Limb (tissue), 2 donors: Measurements from ENCODE around the gene PM20D2.
"Not testable (repeated sequence)": the region's sequence is repeated elsewhere in the genome, so short reads cannot be mapped to it uniquely, and the experiment has no call there.

Source experiments
- DNase-seq, 2 donors: peaks; one replicate each; pipeline ENCODE4 v3.0.0-alpha.2; 2016; ENCODE audit errors: extremely low spot score in 2 of 2

Gene PM20D2, protein sequence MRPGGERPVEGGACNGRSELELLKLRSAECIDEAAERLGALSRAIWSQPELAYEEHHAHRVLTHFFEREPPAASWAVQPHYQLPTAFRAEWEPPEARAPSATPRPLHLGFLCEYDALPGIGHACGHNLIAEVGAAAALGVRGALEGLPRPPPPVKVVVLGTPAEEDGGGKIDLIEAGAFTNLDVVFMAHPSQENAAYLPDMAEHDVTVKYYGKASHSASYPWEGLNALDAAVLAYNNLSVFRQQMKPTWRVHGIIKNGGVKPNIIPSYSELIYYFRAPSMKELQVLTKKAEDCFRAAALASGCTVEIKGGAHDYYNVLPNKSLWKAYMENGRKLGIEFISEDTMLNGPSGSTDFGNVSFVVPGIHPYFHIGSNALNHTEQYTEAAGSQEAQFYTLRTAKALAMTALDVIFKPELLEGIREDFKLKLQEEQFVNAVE

DNA sequence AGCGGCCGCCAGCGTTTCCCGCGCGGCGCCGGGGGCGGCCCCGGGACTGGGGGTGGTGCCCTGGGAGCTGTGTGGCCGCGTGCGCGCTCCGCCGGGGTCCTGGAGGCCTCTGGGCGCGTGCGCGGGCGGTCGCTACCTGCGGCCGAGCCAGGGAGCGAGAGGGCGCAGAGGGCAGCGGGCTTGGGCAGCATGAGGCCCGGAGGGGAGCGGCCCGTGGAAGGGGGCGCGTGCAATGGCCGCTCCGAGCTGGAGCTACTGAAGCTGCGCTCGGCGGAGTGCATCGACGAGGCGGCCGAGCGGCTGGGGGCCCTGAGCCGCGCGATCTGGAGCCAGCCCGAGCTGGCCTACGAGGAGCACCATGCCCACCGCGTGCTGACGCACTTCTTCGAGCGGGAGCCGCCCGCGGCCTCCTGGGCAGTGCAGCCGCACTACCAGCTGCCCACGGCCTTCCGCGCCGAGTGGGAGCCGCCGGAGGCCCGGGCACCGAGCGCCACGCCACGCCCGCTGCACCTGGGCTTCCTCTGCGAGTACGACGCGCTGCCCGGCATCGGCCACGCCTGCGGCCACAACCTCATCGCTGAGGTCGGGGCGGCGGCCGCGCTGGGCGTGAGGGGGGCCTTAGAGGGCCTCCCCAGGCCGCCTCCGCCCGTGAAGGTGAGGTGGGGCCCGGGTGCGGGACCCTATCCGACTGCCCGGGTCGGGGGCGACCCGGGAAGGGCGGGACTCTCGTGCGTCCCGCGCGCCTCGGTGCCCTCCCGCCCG, at the start of gene PM20D2:
PM20D2 (plus strand) TSS at position 100 of the 762 bp plus-strand sequence; CDS start at position 190, 90 bp downstream.
- peak in 1 of 2 donors; percentile 83 for DNase-seq

DNA sequence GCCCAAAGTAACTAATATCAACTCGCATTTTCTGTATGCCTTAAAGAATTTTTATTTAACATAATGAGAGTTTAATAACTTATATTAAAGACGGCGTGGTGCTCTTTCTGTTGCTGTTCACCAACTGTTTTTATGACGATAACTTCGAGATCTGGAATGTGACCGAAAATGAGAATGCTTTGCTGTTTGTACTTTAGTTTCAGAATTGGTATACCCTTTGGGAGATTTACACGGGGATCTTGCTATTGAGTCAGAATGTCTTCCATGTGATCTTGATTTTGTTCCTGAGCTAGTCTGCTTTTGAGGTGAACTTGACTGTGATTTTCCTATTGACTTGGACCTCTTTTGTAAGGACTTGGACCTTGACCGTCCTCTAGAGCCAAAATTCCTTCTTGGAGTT, 47.4 kb upstream of the PM20D2 start:
- no peak for DNase-seq

DNA sequence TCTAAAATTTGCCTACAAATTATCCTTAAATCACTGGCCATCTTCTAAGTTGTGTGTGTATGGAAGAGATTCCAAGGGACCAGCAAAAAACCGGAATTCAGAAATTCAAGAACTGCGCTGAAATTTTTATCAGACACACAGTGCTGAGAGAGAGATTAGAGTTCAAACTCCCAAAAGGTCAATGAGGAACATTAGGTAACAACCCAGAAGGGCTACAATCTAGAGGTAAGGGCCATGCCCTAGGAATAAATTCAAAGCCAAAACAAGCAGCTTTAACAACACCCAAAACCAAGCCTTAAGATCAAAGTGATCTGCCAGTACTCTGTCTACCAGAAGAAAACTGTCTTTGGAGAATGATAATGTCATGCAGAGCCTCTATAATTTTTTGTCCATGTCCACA, 45.7 kb upstream of the PM20D2 start:
- DNase-seq = no peak

DNA sequence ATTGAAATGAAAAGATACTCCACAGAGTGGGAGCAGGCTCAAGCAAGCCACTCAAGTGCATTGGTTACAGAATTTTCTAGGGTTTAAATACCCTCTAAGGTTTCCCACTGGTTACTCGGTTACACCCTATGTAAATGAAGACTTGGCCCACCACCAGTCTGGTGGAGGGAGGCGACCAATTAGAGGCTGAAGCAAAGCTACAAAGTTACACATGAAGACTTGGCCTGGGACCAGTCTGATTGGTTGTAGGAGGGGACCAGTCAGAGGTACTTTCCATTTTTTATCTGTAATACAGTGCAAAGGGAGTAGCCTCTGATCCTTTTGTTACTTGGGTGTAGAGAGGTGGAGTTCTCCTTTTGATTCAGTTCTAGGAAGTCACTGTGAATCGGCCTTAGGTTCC, 35.6 kb upstream of the PM20D2 start:
- no peak for DNase-seq

DNA sequence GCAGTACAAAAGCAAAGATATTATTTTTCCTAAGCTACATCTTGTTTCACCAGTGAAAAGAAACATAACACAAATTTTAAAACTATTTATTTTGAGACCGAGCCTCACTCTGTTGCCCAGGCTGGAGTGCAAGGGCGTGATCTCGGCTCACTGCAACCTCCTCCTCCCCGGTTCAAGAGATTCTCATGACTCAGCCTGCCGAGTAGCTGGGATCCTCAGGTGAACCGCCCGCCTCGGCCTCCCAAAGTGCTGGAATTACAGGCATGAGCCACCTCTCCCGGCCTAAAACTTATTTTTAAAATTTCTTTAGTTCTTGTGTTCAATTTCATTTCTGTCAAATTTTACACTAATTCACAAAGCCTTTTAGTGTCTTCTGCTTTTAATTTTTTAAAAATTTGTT, 33.9 kb upstream of the PM20D2 start:
- no peak for DNase-seq

DNA sequence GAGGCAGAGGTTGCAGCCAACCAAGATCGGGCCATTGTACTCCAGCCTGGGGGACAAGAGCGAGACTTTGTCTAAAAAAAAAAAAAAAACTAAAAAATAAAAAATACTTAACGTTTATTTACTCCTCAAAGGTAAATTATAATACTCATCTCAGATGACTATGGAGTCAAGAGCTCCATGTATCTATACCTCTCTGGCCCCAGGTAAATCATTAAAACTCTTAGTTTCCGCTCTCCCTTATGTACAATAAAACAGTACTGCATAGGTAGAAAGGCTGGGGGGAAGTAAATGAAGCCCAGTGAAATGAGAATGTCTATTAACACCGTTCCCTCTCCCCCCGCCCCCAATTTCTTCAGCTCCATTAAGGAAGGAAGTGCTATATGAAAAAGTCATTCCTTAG, 29.2 kb upstream of the PM20D2 start:
- DNase-seq = no peak

DNA sequence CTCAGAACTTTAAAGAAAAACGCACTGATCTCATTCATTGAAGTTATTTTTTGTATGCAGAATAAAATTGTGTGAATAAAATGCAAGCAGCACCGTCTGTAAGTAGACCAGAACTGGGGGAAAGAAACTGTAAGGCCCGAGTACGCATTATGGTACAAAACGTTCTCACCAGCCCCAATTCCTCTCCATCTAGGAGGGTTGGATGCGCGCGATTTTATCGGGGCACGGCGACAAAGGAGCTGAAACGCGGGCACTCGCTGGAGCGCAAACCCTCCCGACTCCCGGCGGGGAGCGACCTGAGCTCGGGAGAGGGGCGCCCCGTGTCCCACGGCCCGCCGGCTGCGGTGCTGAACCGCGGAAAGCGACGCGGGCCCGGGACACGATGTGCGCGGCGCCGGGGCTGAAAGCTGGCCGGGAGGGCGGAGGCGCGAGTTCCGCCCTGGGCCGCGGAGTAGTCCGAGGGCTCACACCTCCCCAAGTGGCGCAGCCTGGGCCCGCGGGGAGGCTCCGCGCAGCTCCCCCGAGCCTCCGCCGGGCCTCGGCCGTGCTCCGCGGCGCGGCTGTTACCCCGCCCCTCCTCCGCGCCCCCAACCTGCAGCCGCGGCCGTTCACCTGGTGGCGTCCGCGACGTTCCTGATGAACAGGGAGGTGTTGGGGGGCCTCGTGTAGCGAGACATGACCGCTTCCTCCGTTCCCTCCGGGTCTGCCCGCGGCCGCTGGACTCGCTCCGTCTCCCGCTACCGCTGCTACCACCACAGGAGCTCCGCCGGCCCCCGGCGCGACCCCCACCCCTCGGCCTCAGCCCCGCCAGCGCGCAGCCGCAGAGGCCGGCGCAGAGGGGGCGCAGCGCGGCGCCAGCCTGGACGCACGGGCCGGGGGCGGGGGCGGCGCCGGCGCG, 28.4 kb upstream of the PM20D2 start, which contains the start of gene SRSF12:
SRSF12 (minus strand) TSS at position 861 of the 898 bp plus-strand sequence; CDS start at position 677, 184 bp downstream.
- DNase-seq = peak; percentile 33 to 84

DNA sequence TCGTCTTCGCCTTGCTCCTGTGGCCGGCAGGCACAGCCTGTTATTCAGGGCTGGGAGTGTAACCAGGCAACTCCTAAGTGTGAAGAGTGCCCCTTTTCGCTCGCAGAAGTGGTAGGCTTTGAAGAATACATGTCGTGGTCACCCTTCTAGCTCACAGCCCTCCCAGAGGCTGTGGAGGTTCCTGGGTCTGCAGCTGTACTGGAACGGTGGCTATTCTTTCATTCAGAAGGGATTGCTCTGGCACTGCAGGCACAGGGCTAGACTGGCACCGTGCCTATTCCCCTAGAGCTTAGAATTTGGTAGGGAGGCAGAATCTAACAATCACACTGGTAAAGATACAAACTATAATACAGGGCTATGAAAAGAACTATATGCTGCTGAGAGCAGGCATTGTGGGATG, 26.9 kb upstream of the PM20D2 start:
- DNase-seq = no peak

DNA sequence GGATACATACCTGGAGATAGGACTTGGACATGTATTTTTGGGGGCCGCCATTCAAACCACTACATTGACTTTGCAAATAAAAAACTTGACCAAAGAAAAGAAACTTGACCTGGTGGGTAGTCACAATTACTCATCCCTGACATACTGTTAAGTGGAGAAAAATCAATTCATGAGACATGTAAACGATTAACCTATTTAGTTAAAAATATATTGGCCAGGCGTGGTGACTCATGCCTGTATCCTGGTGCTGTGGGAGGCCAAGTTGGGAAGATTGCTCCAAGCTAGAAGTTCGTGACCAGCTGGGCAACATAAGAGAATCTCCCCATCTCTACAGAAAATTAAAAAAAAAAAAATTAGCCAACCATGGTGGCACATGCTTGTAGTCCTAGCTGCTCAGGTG, 25.5 kb upstream of the PM20D2 start:
- DNase-seq = no peak

DNA sequence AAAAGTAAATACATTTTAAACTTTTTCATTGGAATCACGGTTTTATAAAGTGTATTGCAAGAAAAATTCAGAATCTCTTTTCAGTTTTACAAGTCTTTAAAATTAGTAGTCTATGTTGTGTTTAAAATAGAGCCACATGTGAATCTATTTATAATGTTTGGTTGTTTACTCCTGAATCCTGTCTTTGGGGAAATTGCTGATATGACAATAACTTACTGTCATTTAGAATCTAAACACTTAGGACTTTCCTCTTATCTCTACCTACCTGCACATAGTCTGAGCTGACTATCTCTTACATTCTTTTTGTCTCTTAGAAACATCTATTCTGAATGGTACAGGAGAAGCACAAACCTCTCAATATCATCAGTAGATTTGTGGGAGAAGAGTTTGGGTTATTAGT, 23.9 kb upstream of the PM20D2 start:
- no peak for DNase-seq

DNA sequence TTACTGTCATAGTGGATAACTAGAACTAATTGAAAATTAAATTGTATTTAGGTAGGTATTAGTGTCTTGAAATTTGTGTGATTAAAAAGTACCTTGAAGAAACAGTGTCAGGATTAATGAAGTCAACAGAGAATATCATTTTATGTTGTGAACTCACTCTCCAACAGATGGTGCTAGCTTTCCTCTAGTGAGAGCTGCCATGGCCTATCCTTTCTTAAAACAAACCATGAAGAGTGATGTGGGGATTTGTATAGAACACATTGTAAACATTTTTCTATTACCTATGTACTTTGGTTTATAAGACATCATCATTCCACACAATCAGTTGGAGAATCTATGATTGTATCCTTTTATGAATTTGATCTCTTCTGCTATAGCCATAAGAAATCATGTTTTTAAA, 23.2 kb upstream of the PM20D2 start:
- peak in 1 of 2 donors; percentile 50 for DNase-seq

DNA sequence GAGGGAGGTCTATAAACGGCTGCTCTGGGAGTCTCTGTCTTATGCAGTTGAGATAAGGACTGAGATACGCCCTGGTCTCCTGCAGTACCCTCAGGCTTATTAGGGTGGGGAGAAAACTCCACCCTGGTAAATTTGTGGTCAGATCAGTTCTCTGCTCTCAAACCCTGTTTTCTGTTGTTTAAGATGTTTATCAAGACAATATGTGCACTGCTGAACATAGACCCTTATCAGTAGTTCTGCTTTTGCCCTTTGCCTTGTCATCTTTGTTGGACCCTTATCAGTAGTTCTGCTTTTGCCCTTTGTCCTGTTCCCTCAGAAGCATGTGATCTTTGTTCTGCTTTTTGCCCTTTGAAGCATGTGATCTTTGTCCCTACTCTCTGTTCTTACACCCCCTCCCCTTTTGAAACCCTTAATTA, 17.6 kb upstream of the PM20D2 start:
- not testable (repeated sequence) for DNase-seq

DNA sequence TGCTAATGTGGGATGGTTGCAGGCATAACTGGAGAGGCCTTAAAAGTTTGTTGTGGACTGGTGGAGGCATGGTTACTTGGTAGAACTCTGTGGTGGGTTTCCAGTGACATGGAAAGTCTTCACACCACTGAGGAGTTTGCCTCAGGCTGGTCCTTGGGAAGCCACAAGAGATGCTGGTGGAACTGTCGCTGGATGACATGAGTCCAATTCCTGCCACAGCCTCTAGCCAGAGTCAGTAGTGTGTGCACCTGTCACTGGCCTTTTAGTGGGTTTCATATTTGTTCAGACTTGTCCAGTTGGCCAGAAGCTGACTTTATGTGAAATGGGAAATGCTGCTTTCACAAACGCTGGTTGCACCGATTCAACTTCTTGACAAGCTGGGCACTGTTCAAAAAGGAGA, 14.3 kb upstream of the PM20D2 start:
- no peak for DNase-seq

DNA sequence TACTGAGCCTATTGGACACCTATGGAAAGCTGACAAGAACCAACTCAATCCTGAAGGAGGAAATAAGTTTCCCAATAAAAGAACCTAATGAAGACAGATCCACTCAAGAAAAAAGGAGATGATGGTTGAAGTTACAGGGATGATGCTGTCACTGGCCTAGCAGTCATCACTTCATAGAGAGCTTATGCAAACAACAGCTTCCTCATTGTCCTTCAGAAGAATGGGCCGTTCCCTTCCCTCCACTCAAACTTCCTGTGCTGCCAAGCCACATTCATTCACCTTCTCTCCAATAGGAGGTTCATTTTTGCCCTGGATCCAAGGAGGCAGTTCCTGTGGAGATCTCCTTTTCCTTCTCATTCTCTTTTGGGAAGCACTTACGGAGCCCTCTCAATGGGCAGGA, 13.8 kb upstream of the PM20D2 start:
- no peak for DNase-seq

DNA sequence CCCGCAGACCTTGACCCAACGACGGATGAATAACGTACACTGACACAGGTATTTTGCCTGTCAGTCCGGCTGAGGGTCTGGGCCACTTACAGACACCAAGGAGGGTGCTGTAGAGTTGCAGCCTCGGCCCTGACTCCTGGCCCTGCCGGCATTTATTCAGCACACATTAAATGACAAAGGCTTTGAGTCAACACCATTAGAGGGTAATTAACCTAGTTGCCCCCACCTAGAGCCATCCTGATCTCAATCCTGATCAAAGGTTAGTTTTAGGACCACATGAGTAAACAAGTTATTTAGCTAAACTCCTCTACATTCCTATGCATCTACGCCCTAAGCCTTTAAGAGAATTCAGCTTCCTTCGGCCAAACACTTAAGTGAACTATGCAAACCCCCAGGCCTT, 11.9 kb upstream of the PM20D2 start:
- no peak for DNase-seq

DNA sequence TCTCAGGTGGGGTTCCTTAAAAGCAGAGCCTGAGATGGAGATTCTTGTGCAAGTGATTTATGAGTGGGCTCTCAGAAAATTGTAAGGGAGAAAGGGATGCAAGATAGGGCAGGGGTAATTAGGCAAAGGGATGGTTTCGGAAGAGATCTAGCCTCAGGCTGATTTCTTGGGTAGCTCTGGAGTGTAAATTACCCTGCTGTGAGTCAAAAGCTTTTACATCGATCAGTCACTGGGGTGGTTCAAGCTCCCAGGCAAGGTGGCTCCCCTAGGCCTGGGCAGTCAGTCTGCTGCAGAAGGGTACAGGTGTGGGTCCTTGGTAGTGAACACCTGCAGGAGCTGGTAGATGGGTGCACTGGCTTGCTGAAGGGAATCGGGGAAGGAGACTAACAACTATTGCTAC, 11.1 kb upstream of the PM20D2 start:
- no peak for DNase-seq

DNA sequence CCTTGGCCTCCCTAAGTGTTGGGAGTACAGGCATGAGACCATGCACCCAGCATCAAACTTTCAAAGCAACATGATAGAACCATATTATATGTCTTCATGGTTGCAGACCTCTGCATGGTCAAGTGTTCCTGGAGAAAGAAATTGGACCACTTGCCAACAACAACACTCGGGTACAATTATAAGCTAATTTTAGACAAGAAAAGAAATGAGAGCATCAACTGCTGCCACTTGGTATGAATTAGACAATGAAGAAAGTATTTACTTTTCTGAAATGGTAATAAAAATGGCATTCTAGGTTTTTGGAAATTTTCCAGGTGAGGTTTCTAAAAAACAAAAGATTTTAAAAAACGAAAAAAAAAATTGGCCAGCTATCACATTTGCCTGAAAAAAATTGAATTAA, 7.7 kb upstream of the PM20D2 start:
- DNase-seq = no peak

DNA sequence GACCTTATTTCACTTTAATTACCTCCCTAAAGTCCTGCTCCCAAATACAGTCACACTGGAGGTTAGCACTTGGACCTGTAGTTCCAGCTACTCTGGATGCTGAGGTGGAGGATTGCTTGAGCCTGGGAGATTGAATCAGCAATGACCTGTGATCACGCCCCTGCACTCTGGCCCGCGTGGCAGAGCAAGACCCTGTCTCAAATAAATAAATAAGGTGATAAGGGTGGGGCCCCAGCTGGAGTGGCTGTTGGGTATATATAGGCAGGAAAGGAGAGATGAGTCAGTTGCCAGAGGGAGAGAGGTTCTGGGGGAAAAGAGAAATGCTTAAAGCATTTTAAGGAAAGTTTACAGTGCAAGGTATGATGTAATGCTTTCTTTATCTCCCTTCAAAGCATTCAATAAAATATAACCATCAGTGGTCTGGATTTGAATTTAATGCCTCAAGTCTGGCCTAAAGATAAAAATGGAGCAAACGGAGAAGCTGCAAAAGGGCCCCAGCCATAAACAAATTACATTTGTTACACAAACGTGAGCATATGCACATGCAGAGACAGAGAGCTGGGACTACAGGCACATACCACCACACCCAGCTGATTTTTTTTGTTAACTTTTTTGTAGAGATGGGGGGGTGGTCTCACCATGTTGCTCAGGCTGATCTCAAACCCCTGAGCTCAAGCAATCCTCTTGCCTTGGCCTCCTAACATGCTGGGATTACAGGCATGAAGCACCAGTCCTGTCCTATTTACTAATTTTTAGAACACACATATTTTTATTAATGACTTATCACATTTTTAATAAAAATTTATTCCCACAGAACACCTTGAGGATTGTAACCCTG, 6.1 kb upstream of the PM20D2 start:
- DNase-seq = no peak

DNA sequence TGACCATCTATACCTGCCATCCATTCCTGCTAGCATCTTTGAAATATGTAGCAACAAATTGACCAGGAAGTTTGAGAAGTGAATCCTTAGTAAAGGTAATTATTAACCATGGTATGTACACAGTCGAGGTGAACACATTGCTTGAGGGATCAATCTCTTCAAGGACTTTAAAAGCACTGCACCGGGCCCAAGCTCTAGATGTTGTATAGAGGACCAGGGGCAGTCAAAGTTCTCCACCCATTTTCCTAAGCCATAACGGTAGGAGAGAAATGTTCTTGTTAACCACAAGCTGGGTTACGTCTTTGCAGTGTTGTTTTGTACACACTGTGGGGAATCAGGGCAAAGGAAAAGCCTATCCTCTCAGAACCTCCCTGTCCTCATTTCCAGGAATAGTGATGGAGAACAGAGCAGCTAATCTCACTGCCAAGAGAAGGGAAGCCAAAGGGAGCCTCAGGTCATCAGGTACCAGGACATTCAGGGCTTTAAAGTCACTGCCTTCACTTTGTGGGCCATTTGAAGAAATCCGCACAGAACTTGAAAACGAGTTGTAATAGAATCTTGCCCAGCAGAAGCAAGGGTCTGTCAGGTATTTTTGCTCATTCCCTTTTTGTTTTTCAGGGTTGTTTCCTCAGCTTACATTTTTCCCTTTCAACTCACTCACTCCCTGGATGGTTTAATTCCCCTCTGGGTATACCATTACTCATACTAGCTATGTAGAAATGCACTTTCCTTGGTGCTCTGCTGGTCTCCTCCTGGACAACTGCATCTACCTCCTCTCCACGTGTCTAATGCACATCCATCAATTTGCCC, 5.3 kb upstream of the PM20D2 start:
- DNase-seq = no peak

DNA sequence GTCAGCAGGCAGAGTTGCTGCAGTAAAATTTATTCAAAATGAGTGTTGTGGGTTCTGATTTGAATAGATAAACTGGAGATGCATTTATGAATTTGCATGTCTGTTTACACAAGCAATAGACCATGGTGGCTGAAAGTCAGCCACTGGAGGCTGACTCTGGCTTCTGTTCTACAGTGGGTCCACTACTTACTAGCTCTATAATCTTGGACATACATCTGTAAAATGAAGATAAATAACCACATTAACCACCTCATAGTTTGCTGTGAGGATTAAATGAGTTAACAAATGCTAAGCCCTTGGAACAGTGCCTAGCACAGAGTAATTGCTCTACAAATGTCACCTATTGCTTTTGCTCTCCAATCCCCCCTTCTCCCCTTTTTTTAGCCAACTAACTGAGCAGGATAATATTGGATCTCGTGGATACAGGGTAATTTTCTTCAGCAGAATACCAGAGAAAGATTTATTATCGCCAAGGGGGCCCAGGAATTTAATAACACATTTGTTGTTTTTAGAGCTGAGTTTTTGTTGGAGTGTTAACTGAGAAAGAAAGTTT, 1.4 kb upstream of the PM20D2 start:
- no peak for DNase-seq
